Mesodermal cell (in vitro differentiated cells): ENCODE measurements around the gene GPRIN1.

Experiments
- H3K27ac ChIP-seq: 2 replicates; pipeline ENCODE4 v1.7.0; 2013; ENCODE audit warnings: mild to moderate bottlenecking, low read depth, low read length, moderate library complexity; ENCODE audit not compliant: severe bottlenecking
- H3K36me3 ChIP-seq: 2 replicates; pipeline ENCODE4 v1.7.1; 2013; ENCODE audit warnings: mild to moderate bottlenecking, low read length, moderate library complexity; ENCODE audit not compliant: control insufficient read depth, insufficient read depth
- H3K4me1 ChIP-seq: one replicate; pipeline ENCODE4 v1.7.1; 2013; ENCODE audit warnings: mild to moderate bottlenecking, low read length; ENCODE audit not compliant: insufficient read depth, control insufficient read depth, poor library complexity, severe bottlenecking
- H3K4me3 ChIP-seq: 2 replicates; pipeline ENCODE4 v1.7.0; 2013; ENCODE audit warnings: low read length, control low read depth, mild to moderate bottlenecking; ENCODE audit not compliant: insufficient read depth, poor library complexity, severe bottlenecking; ENCODE audit errors: extremely low read depth
- H3K9me3 ChIP-seq: 2 replicates; pipeline ENCODE4 v1.7.1; 2013; ENCODE audit warnings: mild to moderate bottlenecking, low read length, moderate library complexity; ENCODE audit not compliant: control insufficient read depth
- WGBS, 2 experiments: methylation state at CpG; one replicate each; pipeline ENCODE4 v1.1.5; 2013; ENCODE audit warnings: missing lambda C conversion rate in 2 of 2; ENCODE audit not compliant: insufficient coverage in 2 of 2; 5-methylcytosine and 5-hydroxymethylcytosine counted together

The GPRIN1 gene

DNA sequence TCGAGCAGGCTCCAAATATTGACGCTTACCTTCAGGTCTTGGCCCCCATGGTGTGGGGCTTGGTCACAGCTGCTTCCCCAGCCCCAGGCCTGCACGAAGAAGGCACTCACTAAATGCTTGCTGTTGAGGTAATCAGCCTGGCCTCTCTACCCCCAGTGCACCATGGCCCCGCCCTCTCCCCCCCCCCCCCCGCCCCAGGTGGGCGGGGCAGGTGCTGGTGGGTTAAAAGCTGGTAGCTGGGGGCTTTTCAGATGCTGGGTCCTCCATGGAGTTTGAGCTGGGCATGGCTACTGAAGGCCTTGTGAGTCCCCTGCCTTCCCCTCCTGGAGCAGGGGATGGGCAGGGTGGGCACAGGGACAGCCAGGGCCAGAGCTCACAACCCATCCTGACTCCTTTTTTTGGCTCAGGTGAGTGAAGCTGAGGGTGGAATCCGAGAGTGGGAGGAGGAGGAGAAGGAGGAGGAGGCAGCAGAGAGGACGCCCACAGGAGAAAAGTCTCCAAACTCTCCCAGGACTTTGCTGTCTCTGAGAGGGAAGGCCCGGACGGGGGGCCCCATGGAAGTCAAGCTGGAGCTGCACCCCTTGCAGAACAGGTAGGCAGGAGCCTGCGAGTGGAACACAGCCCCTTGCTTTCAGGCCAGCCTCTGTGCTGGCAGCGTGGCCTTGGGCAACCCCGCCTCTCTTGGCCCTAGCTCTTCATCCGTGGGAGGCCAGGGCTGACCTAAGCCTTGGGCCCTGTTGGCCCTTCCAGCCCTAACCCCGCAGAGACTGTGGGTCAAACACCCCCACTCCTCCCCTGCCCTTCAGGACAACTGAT lies 32.9 kb upstream of the GPRIN1 start:
- no peak overlapping the region for H3K4me3 ChIP-seq
- H3K4me1 ChIP-seq = no peaks in the 10 kb centered on the region
- H3K27ac ChIP-seq = no peak overlapping the region
- no peaks in the 10 kb centered on the region for H3K9me3 ChIP-seq
- 74 to 80% methylated on average over 9 to 11 of the region's 15 CpGs for WGBS, 2 experiments
- no peaks in the 10 kb centered on the region for H3K36me3 ChIP-seq

DNA sequence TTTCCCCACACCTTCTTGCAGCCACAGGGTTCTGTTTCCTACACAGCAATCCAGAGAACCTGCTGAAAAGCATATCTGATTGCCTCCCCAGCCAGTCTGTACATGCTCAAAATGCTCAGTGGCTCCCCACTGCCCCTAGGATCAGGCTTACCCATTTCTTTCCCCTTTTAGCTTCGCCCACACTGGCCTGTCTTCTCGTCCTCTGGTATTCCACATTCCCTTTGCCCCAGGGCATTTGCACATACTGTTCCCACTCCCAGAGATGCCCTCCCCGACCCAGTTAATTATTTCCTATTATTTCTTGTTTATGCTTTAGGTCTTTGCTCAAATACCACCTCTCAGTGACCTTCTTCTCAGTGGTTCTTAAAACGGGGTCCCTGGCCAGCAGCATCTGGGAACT lies 30.7 kb upstream of the GPRIN1 start:
- no peaks in the 10 kb centered on the region for H3K4me1 ChIP-seq
- no peaks in the 10 kb centered on the region for H3K9me3 ChIP-seq
- no peak overlapping the region for H3K4me3 ChIP-seq
- no peak overlapping the region for H3K27ac ChIP-seq
- 80 to 89% methylated on average over 1 to 2 of the region's 4 CpGs for WGBS, 2 experiments
- no peaks in the 10 kb centered on the region for H3K36me3 ChIP-seq

DNA sequence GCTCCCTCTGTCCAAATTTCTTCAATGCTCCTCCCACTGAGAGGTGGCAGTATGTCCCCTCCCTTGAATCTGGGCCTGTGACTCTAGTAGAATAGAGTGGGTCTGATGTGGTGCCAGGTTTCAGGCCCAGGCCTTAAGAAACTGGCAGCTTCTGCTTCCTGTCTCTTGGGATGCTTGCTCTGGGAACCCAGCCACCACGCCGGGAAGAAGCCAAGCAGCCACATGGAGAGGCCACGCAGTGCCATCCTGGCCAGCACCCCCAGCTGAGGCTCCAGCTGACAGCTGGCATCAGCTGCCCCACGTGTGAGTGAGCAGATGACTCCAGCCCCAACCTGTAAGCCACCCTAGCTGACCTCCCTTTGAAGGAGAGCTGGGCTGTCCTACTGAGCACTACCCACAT lies 30.0 kb upstream of the GPRIN1 start:
- no peak overlapping the region for H3K4me3 ChIP-seq
- no peaks in the 10 kb centered on the region for H3K4me1 ChIP-seq
- H3K27ac ChIP-seq = no peak overlapping the region
- H3K36me3 ChIP-seq = no peaks in the 10 kb centered on the region
- H3K9me3 ChIP-seq = no peaks in the 10 kb centered on the region
- 86 to 100% methylated on average over 2 to 4 of the region's 4 CpGs for WGBS, 2 experiments

DNA sequence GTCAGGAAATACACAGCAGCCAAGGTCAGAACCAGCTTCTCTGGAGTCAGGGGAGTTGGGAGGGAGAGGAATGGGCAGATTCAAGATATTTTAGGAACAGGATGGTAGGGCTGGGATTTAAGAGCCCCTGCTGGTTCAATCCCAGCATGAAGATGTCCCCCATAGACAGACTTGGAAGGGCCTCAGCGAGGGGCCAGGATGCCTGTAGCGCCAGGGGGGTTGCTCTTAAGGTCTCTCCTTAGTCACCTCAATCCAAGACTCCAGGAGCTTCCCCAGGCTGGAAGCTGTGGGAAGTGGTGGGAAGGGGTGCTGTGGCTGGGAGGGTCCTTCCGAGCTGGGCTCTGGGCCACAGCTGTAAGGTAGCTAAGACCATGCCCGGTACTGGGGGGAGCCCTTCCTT lies 29.3 kb upstream of the GPRIN1 start:
- H3K9me3 ChIP-seq = no peaks in the 10 kb centered on the region
- no peak overlapping the region for H3K4me3 ChIP-seq
- no peaks in the 10 kb centered on the region for H3K36me3 ChIP-seq
- no peaks in the 10 kb centered on the region for H3K4me1 ChIP-seq
- 49 to 65% methylated on average over 2 of the region's 4 CpGs for WGBS, 2 experiments
- no peak overlapping the region for H3K27ac ChIP-seq

DNA sequence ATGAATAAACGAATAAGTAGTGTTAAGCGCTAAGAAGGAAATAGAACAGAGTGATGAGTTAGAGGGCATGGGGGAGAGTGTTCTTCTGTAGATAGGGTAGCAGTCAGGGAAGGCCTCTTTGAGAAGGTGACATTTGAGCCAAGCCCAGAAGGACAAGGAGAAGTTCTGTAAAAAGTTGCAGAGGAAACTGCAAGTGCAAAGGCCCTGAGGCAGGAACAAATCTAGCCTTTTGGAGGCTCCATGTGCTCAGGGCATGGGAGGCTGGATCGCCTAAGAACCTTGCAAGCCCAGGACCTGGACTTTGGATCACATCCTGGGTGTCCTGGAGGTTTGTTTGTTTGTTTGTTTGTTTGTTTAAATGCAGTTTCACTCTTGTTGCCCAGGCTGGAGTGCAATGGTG lies 28.5 kb upstream of the GPRIN1 start:
- Histone ChIP-seq H3K9me3 (no peaks in the 10 kb centered on the region), H3K4me1 (no peaks in the 10 kb centered on the region), H3K27ac (no peak overlapping the region), H3K36me3 (no peaks in the 10 kb centered on the region), H3K4me3 (no peak overlapping the region)
- WGBS, 2 experiments = 86 to 91% methylated on average over 3 of the region's 3 CpGs

DNA sequence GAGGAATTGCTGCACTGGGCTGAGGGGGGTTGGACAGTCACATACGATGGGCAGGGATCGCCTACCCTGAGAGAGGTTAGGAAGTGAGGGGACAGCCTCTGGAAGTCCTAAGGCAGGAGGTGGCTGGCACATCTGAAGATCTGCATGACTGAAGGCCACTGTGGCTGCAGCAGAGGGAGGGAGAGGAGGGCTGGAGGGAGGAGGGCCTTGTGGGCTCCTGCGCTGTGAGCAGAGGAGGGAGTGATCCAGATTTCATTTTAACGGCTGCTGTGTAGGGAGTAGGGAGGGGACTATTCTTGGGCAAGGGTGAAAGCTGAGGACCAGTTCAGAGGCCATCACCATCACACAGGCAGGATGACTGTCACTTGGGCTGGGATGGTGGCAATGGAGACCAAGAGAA lies 27.6 kb upstream of the GPRIN1 start:
- Histone ChIP-seq H3K4me1 (no peaks in the 10 kb centered on the region), H3K4me3 (no peak overlapping the region), H3K36me3 (no peaks in the 10 kb centered on the region), H3K9me3 (no peaks in the 10 kb centered on the region), H3K27ac (no peak overlapping the region)
- 40 to 44% methylated on average over 2 to 4 of the region's 4 CpGs for WGBS, 2 experiments

DNA sequence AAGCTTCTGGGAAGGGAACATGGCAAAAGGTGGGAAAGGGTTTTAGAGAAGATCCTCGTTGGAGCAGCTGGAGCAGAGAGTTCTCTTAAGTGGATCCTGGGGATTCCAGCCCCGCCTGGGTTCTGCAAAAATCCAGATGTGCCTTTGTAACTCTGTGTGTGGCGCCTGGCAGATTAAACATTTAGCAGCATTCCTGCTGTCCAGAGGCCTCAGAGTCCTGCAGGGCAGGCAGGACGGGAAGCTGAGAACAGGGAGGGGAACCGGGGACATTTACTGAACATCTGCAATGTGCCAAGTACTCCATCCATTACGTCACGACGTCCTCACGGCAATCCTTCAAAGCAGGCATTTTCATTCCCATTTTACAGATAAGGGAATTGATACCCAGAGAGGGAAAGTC lies 26.5 kb upstream of the GPRIN1 start:
- H3K9me3 ChIP-seq = no peaks in the 10 kb centered on the region
- no peaks in the 10 kb centered on the region for H3K36me3 ChIP-seq
- H3K27ac ChIP-seq = no peak overlapping the region
- 81 to 85% methylated on average over 5 to 7 of the region's 9 CpGs for WGBS, 2 experiments
- no peak overlapping the region for H3K4me3 ChIP-seq
- no peaks in the 10 kb centered on the region for H3K4me1 ChIP-seq

DNA sequence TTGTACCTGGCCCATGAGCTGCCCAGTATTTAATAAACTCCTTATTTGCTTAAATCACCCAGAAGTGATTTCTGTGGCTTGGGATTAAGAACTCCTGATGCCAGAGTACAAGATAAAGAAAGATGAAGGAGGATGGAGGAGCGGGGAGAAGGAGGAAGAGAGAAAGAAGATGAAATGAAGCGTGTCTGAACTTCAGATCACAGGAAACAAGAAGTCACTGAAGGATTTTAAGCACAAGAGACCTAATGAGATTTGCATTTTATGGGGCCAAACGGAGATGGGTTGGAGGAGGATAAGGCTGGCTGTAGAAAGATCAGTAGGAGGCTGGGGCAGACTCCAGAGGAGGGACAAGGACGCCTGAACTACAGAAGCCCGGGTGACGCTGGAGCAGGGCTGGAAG lies 23.6 kb upstream of the GPRIN1 start:
- H3K27ac ChIP-seq = no peak overlapping the region
- no peaks in the 10 kb centered on the region for H3K9me3 ChIP-seq
- no peak overlapping the region for H3K4me3 ChIP-seq
- WGBS, 2 experiments = 41 to 44% methylated on average over 6 of the region's 6 CpGs
- H3K4me1 ChIP-seq = peaks cover 15% of the 10 kb centered on the region
- no peaks in the 10 kb centered on the region for H3K36me3 ChIP-seq

DNA sequence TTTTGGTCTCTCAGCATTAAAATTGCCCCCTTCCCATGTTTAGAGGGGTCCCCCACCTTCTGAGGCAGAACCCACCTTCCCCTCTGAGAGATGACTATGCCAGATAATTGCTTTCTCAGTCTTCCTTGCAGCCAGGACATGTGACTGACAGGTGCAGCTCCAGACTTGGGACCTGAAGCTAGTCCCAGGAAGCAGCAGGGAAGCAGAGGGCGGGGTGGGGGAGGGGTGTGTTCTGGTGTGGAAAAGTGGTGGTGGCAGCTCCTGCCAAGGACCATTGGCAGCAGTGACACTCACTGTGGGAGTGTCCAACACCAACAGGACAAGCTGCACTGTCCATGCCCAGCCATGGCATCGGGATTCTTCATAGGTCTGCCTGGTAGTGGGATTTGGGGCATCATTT lies 22.8 kb upstream of the GPRIN1 start:
- Histone ChIP-seq H3K27ac (no peak overlapping the region), H3K36me3 (no peaks in the 10 kb centered on the region), H3K4me1 (peaks cover 15% of the 10 kb centered on the region), H3K9me3 (no peaks in the 10 kb centered on the region), H3K4me3 (no peak overlapping the region)
- 93 to 95% methylated on average over 2 of the region's 2 CpGs for WGBS, 2 experiments

DNA sequence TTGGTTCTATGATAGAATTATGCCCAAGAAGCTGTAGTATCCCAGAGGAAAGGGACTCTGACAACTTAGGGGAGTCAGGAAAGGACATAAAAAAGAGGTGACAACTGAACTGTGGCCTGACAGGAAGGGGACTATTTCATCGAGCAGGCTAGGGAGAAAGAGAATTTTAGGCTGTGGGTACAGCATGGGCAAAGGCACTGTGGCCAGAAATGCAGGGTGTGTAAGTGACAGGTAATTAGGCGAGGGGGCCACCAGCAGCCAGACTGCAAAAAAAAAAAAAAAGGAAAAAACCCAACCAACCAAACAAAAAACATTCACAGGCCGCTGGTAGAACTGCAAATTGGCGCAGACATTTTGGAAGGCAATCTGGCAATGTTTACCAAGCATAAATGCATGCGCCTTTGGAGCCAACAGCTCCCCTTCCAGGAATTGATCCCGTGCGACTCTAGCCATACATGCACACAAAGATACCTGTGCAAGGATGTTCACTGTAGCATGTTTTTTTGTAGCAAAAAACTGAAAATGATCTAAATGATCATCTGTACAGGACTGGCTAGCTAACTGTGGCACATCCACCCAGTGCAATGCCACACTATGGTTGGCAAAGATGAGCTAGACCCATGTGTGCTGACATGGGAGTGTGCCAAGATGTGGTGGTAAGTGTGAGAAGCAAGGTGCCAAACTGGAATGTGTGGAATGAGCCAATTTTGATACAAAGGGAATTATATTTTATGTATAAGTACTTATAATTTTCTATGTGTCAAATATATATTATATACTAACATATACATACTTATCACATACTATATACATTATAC lies 21.6 kb upstream of the GPRIN1 start:
- WGBS, 2 experiments = 85 to 97% methylated on average over 5 of the region's 7 CpGs
- Histone ChIP-seq H3K4me1 (peaks cover 15% of the 10 kb centered on the region), H3K9me3 (no peaks in the 10 kb centered on the region), H3K4me3 (no peak overlapping the region), H3K27ac (no peak overlapping the region), H3K36me3 (no peaks in the 10 kb centered on the region)
